Keratinocyte (primary cell): ENCODE data around the gene CD300C. TPM values are rescaled to one million over a fixed set of nuclear protein-coding genes. Genes with fewer than 3 reads are reported as not detected.

Source experiments
- DNase-seq: peaks from one replicate; pipeline ENCODE4 v3.0.0-alpha.2; 2011; ENCODE audit warnings: low read depth, missing footprints, low spot score
- FAIRE-seq: peaks from 2 replicates; lab custom pipeline; 2011; peaks lifted over from hg19 to GRCh38; lab: Jason Lieb, UNC
- H2AFZ ChIP-seq: 2 replicates; pipeline ENCODE4 v1.6.0; 2012; ENCODE audit warnings: low read length, control low read depth, inconsistent platforms; ENCODE audit not compliant: control insufficient read depth
- H3K27ac ChIP-seq: 2 replicates; pipeline ENCODE4 v1.5.1; 2011; ENCODE audit warnings: low read length; ENCODE audit not compliant: control insufficient read depth, insufficient read depth
- H3K27me3 ChIP-seq: 3 replicates; pipeline ENCODE4 v1.6.0; 2011; ENCODE audit warnings: low read length; ENCODE audit not compliant: control insufficient read depth, insufficient read depth; ENCODE audit errors: extremely low read depth
- H3K36me3 ChIP-seq, 2 experiments: 2 replicates in 1 of 2; 3 replicates in 1 of 2; pipeline ENCODE4 v1.5.1; 2011; ENCODE audit warnings: low read length in 2 of 2, mild to moderate bottlenecking in 1 of 2; ENCODE audit not compliant: control insufficient read depth in 2 of 2, insufficient read depth in 2 of 2; ENCODE audit errors: extremely low read depth in 1 of 2
- H3K4me1 ChIP-seq: 3 replicates; pipeline ENCODE4 v1.5.1; 2011; ENCODE audit warnings: low read length; ENCODE audit not compliant: control insufficient read depth, insufficient read depth; ENCODE audit errors: extremely low read depth
- H3K4me2 ChIP-seq: 3 replicates; pipeline ENCODE4 v1.6.0; 2011; ENCODE audit warnings: low read depth, low read length; ENCODE audit not compliant: control insufficient read depth, insufficient read depth; ENCODE audit errors: extremely low read depth
- H3K4me3 ChIP-seq, 3 experiments: fragments of 200-600 bp in 1 of 3; sonication (generic) in 1 of 3; 2 replicates in 2 of 3; 3 replicates in 1 of 3; pipeline ENCODE4 v1.5.1; 2011 to 2016; ENCODE audit warnings: low read length in 3 of 3, mild to moderate bottlenecking in 3 of 3, control low read depth in 2 of 3, inconsistent platforms in 1 of 3, low read depth in 1 of 3, mixed read lengths in 1 of 3, mixed run types in 1 of 3, moderate library complexity in 1 of 3; ENCODE audit not compliant: control insufficient read depth in 2 of 3, insufficient read depth in 2 of 3; ENCODE audit errors: extremely low read depth in 1 of 3
- H3K79me2 ChIP-seq: 2 replicates; pipeline ENCODE4 v1.6.0; 2012; ENCODE audit warnings: low read length; ENCODE audit not compliant: control insufficient read depth, insufficient read depth
- H3K9ac ChIP-seq: 3 replicates; pipeline ENCODE4 v1.6.0; 2011; ENCODE audit warnings: low read length; ENCODE audit not compliant: control insufficient read depth, insufficient read depth; ENCODE audit errors: extremely low read depth
- H3K9me1 ChIP-seq: 3 replicates; pipeline ENCODE4 v1.6.0; 2011; ENCODE audit warnings: low read length; ENCODE audit not compliant: control insufficient read depth, insufficient read depth; ENCODE audit errors: extremely low read depth
- H3K9me3 ChIP-seq: 2 replicates; pipeline ENCODE4 v1.5.1; 2012; ENCODE audit warnings: low read depth, low read length; ENCODE audit not compliant: control insufficient read depth
- H4K20me1 ChIP-seq: 3 replicates; pipeline ENCODE4 v1.6.0; 2011; ENCODE audit warnings: low read length; ENCODE audit not compliant: control insufficient read depth, insufficient read depth; ENCODE audit errors: extremely low read depth
- CTCF ChIP-seq, 3 experiments: IDR thresholded peaks in 1 of 3; conservative IDR thresholded peaks in 1 of 3; optimal IDR thresholded peaks in 1 of 3; 2 replicates in 2 of 3; 3 replicates in 1 of 3; pipeline versions ENCODE3 to v1.5.1; 2011; ENCODE audit warnings: low read length in 3 of 3, mild to moderate bottlenecking in 3 of 3, moderate library complexity in 2 of 3, control low read depth in 1 of 3, inconsistent platforms in 1 of 3; ENCODE audit not compliant: insufficient read depth in 2 of 3; ENCODE audit errors: extremely low read depth in 1 of 3
- EZH2 ChIP-seq: IDR thresholded peaks from one replicate; pipeline ENCODE4 v1.6.1; 2012; ENCODE audit warnings: inconsistent platforms, mild to moderate bottlenecking, low read length, moderate library complexity
- dilution Hi-C: fragments of 300-500 bp; cut with MboI; formaldehyde crosslinking; loops from one replicate; pipeline ENCODE4 v1.7.0; 2020; ENCODE audit warnings: low sequenced_read_pairs; ENCODE audit not compliant: extremely low pct_ligation_motif_present
- polyA plus RNA-seq, 5 experiments: library from polyadenylated mRNA; depleted of rRNA in 3 of 5; stranded (reverse) in 3 of 5; stranded (forward) in 1 of 5; unstranded in 1 of 5; fragments of >200 nt; gene quantifications; 1 replicate in 1 of 5; 2 replicates in 3 of 5; 3 replicates in 1 of 5; pipeline versions ENCODE4 v1.2.1 to v1.2.3, GENCODE V29; 2011 to 2012; ENCODE audit warnings: missing spikeins in 2 of 5, low read depth in 1 of 5, low replicate concordance in 1 of 5

The CD300C gene
- polyA plus RNA-seq, 1 donor (not counting 4 experiments of a cell fraction or from before 2014, with no cell fraction given): not detected

- DNase-seq (no peak), FAIRE-seq (no peak)
- H3K4me3 ChIP-seq: no peak overlapping the region
- H3K36me3 ChIP-seq: no peaks in the 10 kb centered on the region
- H2AFZ ChIP-seq: no peak overlapping the region
- H3K9me1 ChIP-seq: no peaks in the 10 kb centered on the region
- no peak overlapping the region for H3K4me2 ChIP-seq
- H3K9ac ChIP-seq: no peak overlapping the region
- TF ChIP-seq EZH2: no peak
- no peak for TF ChIP-seq CTCF (optimal IDR thresholded peaks at IDR 0.05 in 1 of 3, IDR thresholded peaks at IDR 0.05 in 1 of 3, conservative IDR thresholded peaks at IDR 0.05 in 1 of 3; ENCODE audit: extremely low read depth in 1 of 3, insufficient read depth in 2 of 3, low read length in 3 of 3)
- no peaks in the 10 kb centered on the region for H4K20me1 ChIP-seq
- H3K4me1 ChIP-seq: no peaks in the 10 kb centered on the region
- dilution Hi-C loops: no loop called here
- no peaks in the 10 kb centered on the region for H3K79me2 ChIP-seq
- peaks cover 10% of the 10 kb centered on the region for H3K9me3 ChIP-seq
- no peak overlapping the region for H3K27ac ChIP-seq
- H3K27me3 ChIP-seq: no peaks in the 10 kb centered on the region
Measured at GRCh38 chr17:74512624-74513091, 33.3 kb downstream of the CD300C start.

- Histone ChIP-seq H3K36me3 (no peaks in the 10 kb centered on the region), H3K4me3 (no peak overlapping the region), H3K4me2 (no peak overlapping the region), H3K27me3 (no peaks in the 10 kb centered on the region), H3K9me3 (peaks cover 10% of the 10 kb centered on the region), H4K20me1 (no peaks in the 10 kb centered on the region), H3K79me2 (no peaks in the 10 kb centered on the region), H3K9me1 (no peaks in the 10 kb centered on the region), H2AFZ (no peak overlapping the region), H3K9ac (no peak overlapping the region), H3K27ac (no peak overlapping the region), H3K4me1 (no peaks in the 10 kb centered on the region)
- dilution Hi-C loops: no loop called here
- DNase-seq: no peak
- TF ChIP-seq EZH2 (no peak), CTCF (optimal IDR thresholded peaks at IDR 0.05 in 1 of 3, IDR thresholded peaks at IDR 0.05 in 1 of 3, conservative IDR thresholded peaks at IDR 0.05 in 1 of 3; ENCODE audit: extremely low read depth in 1 of 3, insufficient read depth in 2 of 3, low read length in 3 of 3) (no peak)
- no peak for FAIRE-seq
Measured at GRCh38 chr17:74512036-74512435, 33.9 kb downstream of the CD300C start.
